ENCODE results near the gene PXMP2.
"Not testable (repeated sequence)": the region's sequence is repeated elsewhere in the genome, so short reads cannot be mapped to it uniquely, and the experiment has no call there.

Gene PXMP2

DNA sequence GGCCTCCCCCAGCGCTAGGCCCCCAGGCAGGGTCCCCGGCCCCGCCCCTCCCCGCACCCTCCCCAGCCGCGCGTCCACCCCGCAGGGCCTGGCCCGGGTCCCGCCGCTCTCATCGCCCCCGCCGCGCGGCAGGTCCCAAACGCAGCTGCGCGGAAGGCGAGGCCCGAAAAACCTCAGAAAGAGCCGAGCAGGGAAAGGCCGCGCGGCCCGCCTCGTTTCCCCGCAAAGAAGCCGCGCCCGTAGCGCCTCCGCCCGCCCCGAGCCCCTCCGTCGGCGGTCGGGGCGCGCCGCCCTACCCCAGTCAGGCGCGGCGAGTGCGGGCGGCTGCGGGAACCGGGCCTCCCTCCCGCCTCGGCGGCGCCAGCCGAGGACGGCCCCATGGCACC is 569 bp upstream of the PXMP2 start:
- TF ChIP-seq CTCF (IDR thresholded peaks at IDR 0.05; ENCODE audit: extremely low read depth, missing control alignments) = no peak
- DNase-seq (ENCODE audit: low spot score) = no peak

- TF ChIP-seq CTCF (IDR thresholded peaks at IDR 0.05; ENCODE audit: extremely low read depth, missing control alignments) = no peak
- DNase-seq (ENCODE audit: low spot score) = no peak
Observed at GRCh38 chr12:132689227-132689626, 1.8 kb downstream of the PXMP2 start.

DNA sequence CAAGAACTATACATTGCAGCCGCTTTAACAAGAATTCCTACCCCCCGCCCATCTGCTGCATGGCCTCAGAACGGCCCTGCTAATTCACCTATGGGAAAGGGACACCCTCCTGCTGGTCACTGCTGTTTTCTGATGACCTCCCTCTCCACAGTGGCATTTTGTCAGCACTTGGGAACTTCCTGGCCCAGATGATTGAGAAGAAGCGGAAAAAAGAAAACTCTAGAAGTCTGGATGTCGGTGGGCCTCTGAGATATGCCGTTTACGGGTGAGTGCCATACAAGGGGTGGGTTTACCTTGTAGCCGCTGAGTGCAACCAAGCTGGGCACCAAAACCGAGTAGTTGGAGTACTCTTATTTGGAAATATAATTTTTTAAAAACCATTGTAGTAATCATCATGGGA is 2.7 kb downstream of the PXMP2 start:
- no peak for DNase-seq (ENCODE audit: low spot score)

DNA sequence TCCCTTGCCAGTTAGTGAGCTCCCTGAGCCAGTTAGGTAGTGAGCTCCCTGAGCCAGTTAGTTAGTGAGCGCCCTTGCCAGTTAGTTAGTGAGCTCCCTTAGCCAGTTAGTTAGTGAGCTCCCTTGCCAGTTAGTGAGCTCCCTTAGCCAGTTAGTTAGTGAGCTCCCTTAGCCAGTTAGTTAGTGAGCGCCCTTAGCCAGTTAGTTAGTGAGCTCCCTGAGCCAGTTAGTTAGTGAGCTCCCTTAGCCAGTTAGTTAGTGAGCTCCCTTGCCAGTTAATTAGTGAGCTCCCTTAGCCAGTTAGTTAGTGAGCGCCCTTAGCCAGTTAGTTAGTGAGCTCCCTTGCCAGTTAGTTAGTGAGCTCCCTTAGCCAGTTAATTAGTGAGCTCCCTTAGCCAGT is 4.6 kb downstream of the PXMP2 start:
- DNase-seq (ENCODE audit: low spot score) = not testable (repeated sequence)

More for the DNA sequence above, 2.7 kb downstream of the PXMP2 start:
- no peak for TF ChIP-seq CTCF (IDR thresholded peaks at IDR 0.05; ENCODE audit: extremely low read depth, missing control alignments)

DNA sequence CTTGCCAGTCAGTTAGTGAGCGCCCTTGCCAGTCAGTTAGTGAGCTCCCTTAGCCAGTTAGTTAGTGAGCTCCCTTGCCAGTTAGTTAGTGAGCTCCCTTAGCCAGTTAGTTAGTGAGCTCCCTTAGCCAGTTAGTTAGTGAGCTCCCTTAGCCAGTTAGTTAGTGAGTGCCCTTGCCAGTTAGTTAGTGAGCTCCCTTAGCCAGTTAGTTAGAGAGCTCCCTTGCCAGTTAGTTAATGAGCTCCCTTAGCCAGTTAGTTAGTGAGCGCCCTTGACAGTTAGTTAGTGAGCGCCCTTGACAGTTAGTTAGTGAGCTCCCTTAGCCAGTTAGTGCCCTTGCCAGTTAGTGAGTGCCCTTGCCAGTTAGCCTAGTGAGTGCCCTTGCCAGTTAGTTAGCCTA is 7.5 kb downstream of the PXMP2 start:
- not testable (repeated sequence) for DNase-seq (ENCODE audit: low spot score)

- DNase-seq (ENCODE audit: low spot score) = no peak
- TF ChIP-seq CTCF (IDR thresholded peaks at IDR 0.05; ENCODE audit: extremely low read depth, missing control alignments) = no peak
Observed at GRCh38 chr12:132695431-132695830, 8.0 kb downstream of the PXMP2 start.

DNA sequence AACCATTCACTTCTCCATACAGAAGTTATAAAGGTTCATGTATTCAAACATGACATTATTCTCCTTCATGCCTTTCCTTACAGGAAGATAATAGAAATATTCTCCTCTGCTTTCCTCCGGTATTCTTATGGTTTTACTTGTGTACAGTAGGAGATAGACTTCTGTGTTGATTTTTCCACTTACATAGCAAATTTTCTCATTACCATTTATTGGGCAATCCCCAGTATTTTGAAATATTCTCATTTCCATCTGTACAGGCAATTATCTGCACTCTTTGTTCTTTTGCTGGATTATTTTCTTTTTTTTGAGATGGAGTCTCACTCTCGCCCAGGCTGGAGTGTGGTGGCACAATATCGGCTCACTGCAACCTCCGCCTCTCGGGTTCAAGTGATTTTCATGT is 11.0 kb downstream of the PXMP2 start:
- no peak for DNase-seq (ENCODE audit: low spot score)
- TF ChIP-seq CTCF (IDR thresholded peaks at IDR 0.05; ENCODE audit: extremely low read depth, missing control alignments) = no peak

GRCh38 chr12:132700212-132700822 is 12.9 kb downstream of the PXMP2 start:
- TF ChIP-seq CTCF (IDR thresholded peaks at IDR 0.05; ENCODE audit: extremely low read depth, missing control alignments) = no peak
- no peak for DNase-seq (ENCODE audit: low spot score)
